ENCODE measurements around the gene USP25. TPM values are rescaled to one million over a fixed set of nuclear protein-coding genes. Genes with fewer than 3 reads are reported as not detected.

The USP25 gene
- total RNA-seq, 1 donor from 2014 or later, result 45.2 TPM

- no peak overlapping the region for H3K27ac Mint-ChIP-seq (ENCODE audit: unreplicated experiment)
- no peak for TF ChIP-seq CTCF (IDR thresholded peaks at IDR 0.05)
- H3K27me3 Mint-ChIP-seq (ENCODE audit: unreplicated experiment), result no peaks in the 10 kb centered on the region
- DNase-seq (ENCODE audit: extremely low spot score, unreplicated experiment), result no peak
- peaks cover 14% of the 10 kb centered on the region for H3K36me3 Mint-ChIP-seq (ENCODE audit: unreplicated experiment)
- H3K4me1 Mint-ChIP-seq (ENCODE audit: unreplicated experiment), result peaks cover 4% of the 10 kb centered on the region
- no peaks in the 10 kb centered on the region for H3K9me3 Mint-ChIP-seq (ENCODE audit: unreplicated experiment)
- no peak overlapping the region for H3K4me3 Mint-ChIP-seq (ENCODE audit: unreplicated experiment)
Measured at GRCh38 chr21:15840406-15840805, 110.6 kb downstream of the USP25 start.

GRCh38 chr21:15841856-15842564 is 112.2 kb downstream of the USP25 start:
- Mint-ChIP-seq H3K36me3 (ENCODE audit: unreplicated experiment) (peaks cover 10% of the 10 kb centered on the region), H3K4me1 (ENCODE audit: unreplicated experiment) (peaks cover 6% of the 10 kb centered on the region), H3K27me3 (ENCODE audit: unreplicated experiment) (no peaks in the 10 kb centered on the region), H3K27ac (ENCODE audit: unreplicated experiment) (no peak overlapping the region), H3K9me3 (ENCODE audit: unreplicated experiment) (no peaks in the 10 kb centered on the region), H3K4me3 (ENCODE audit: unreplicated experiment) (no peak overlapping the region)
- no peak for TF ChIP-seq CTCF (IDR thresholded peaks at IDR 0.05)
- DNase-seq (ENCODE audit: extremely low spot score, unreplicated experiment), result no peak

GRCh38 chr21:15842565-15842880 is 112.7 kb downstream of the USP25 start:
- Mint-ChIP-seq H3K27ac (ENCODE audit: unreplicated experiment) (no peak overlapping the region), H3K9me3 (ENCODE audit: unreplicated experiment) (no peaks in the 10 kb centered on the region), H3K4me3 (ENCODE audit: unreplicated experiment) (no peak overlapping the region), H3K27me3 (ENCODE audit: unreplicated experiment) (no peaks in the 10 kb centered on the region), H3K4me1 (ENCODE audit: unreplicated experiment) (peaks cover 3% of the 10 kb centered on the region), H3K36me3 (ENCODE audit: unreplicated experiment) (peaks cover 10% of the 10 kb centered on the region)
- no peak for DNase-seq (ENCODE audit: extremely low spot score, unreplicated experiment)
- TF ChIP-seq CTCF (IDR thresholded peaks at IDR 0.05), result no peak

GRCh38 chr21:15843766-15844165 is 114.0 kb downstream of the USP25 start:
- Mint-ChIP-seq H3K27me3 (ENCODE audit: unreplicated experiment) (no peaks in the 10 kb centered on the region), H3K4me1 (ENCODE audit: unreplicated experiment) (peaks cover 4% of the 10 kb centered on the region), H3K27ac (ENCODE audit: unreplicated experiment) (no peak overlapping the region), H3K9me3 (ENCODE audit: unreplicated experiment) (no peaks in the 10 kb centered on the region), H3K4me3 (ENCODE audit: unreplicated experiment) (no peak overlapping the region), H3K36me3 (ENCODE audit: unreplicated experiment) (peaks cover 10% of the 10 kb centered on the region)
- DNase-seq (ENCODE audit: extremely low spot score, unreplicated experiment), result no peak
- no peak for TF ChIP-seq CTCF (IDR thresholded peaks at IDR 0.05)

GRCh38 chr21:15848634-15849560 is 119.1 kb downstream of the USP25 start:
- Mint-ChIP-seq H3K4me3 (ENCODE audit: unreplicated experiment) (no peak overlapping the region), H3K9me3 (ENCODE audit: unreplicated experiment) (no peaks in the 10 kb centered on the region), H3K4me1 (ENCODE audit: unreplicated experiment) (peaks cover 28% of the 10 kb centered on the region), H3K36me3 (ENCODE audit: unreplicated experiment) (peaks cover 4% of the 10 kb centered on the region), H3K27ac (ENCODE audit: unreplicated experiment) (no peak overlapping the region), H3K27me3 (ENCODE audit: unreplicated experiment) (no peaks in the 10 kb centered on the region)
- DNase-seq (ENCODE audit: extremely low spot score, unreplicated experiment), result no peak
- no peak for TF ChIP-seq CTCF (IDR thresholded peaks at IDR 0.05)
